CD4-positive, alpha-beta T cell treated with Interleukin-1 beta for 1 hour (primary cell): ENCODE results near the gene SPDYE6.
A peak's percentile ranks its signal among the peaks of the same experiment; 100 is the strongest.
"Not testable (repeated sequence)": the region's sequence is repeated elsewhere in the genome, so short reads cannot be mapped to it uniquely, and the experiment has no call there.

ENCODE experiments used
- DNase-seq, 2 donors: peaks; one replicate each; pipeline ENCODE4 v3.0.0-alpha.2; 2020 to 2022

SPDYE6 gene, protein sequence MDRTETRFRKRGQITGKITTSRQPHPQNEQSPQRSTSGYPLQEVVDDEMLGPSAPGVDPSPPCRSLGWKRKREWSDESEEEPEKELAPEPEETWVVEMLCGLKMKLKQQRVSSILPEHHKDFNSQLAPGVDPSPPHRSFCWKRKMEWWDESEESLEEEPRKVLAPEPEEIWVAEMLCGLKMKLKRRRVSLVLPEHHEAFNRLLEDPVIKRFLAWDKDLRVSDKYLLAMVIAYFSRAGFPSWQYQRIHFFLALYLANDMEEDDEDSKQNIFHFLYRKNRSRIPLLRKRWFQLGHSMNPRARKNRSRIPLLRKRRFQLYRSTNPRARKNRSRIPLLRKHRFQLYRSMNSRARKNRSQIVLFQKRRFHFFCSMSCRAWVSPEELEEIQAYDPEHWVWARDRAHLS

DNA sequence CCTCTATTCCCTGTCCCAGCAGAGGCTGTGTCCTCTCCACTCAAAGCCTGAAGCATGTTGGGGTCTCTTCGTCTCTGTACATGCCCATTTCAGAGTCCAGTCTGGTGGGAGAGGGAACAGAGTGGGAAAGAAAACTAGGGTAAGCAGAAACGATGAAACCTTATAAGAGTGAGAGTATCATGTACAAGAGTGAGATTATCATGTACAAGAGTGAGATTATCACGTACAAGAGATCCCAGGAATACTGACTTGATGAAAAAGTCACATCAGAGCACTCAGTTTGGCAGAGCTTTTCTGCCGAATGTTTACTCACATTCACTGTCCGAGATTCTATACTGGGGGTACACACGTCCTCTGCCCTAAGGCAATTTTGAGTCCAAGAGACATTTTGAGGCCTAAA is at the start of gene SPDYE6:
Gene SPDYE6, minus strand, starts transcription at position 101 of the 400 bp plus-strand sequence. CDS start 421 bp downstream, outside the sequence.
- DNase-seq, result not testable (repeated sequence)

DNA sequence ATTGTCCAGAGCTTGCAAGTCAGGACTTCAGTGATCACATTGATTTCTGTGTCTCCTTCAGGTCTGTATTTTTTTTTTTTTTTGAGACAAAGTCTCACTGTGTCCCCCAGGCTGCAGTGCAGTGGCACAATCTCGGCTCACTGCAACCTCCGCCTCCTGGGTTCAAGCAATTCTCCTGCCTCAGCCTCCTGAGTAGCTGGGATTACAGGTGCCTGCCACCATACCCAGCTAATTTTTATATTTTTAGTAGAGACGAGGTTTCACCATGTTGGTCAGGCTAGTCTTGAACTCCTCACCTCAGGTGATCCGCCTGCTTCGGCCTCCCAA is 48.6 kb upstream of the SPDYE6 start:
- DNase-seq, result not testable (repeated sequence)

DNA sequence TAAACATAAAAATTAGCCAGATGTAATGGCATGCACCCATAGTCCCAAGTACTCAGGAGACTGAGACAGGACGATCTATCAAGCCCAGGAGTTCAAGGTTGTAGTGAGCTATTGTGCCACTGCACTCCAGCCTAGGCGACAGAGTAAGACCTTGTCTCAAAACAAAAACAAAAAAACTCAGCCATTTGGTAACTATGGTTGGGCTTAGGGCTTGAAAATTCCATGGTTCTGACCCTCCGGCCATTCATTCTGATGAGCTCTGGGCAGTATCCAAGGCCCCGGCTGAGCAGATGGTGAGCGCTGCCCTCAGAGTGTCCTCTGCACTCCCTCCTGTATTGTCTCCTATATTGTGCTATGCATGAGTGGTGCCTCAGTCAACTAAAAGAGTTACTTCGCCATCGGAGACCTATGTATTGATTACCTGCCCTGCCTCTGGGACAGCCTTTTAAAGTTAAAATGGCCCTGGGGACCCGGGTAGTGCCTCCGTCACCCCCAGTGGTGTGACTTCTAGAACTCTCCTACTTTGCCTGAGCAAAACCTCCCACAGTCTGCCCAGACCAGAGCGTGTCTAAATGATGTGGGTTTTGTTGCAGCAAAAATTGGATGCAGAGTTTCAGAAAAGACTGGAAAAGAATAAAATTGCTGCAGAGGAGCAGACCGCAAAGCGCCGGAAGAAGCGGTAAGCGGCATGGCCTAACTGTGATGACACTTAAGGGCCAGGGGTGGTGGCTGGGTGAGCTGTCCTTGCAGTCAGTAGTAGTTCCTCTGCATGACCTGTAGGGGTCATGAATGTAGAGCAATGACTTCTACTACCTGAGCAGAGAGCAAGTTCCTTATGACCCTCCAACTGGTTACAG is 48.0 kb upstream of the SPDYE6 start:
- peak; percentile 68 to 76 for DNase-seq

DNA sequence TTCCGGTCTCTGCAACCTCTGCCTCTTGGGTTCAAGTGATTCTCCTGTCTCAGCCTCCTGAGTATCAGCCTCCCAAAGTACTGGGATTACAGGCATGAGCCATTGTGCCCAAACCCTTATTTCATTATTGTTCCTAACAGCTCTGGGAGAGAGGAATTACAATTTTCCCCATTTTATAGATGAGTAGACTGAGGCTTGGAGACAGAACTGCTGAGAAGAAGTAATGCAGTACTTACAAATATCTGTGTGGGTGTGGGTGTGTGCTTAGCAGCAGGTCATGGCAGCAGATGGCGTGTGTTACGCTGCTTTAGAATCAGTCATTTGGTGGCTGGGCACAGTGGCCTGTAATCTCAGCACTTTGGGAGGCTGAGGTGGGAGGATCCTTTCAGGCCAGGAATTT is 47.3 kb upstream of the SPDYE6 start:
- DNase-seq, result no peak

- DNase-seq, result no peak
Measured at GRCh38 chr7:102400360-102400759, 44.1 kb upstream of the SPDYE6 start.

DNA sequence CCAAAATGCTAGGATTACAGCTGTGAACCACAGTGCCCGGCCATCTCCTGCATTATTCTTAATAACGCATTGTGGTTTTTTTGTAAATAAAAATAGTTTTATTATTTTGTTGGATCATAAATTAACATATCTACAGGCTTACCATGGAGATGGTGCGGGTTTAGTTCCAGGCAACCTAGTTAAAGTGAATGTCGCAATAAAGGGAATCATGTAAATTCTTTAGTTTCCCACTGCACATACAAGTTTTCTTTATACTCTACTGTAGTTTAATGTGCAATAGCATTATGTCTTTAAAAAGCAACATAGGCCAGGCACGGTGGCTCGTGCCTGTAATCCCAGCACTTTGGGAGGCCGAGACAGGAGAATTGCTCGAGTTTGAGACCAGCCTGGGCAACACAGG is 42.3 kb upstream of the SPDYE6 start:
- no peak for DNase-seq

GRCh38 chr7:102396710-102397019 is 40.4 kb upstream of the SPDYE6 start:
- no peak for DNase-seq

- DNase-seq, result peak; percentile 91 to 93
Measured at GRCh38 chr7:102395873-102396709, 39.8 kb upstream of the SPDYE6 start, which contains the start of gene PRKRIP1. PRKRIP1 (plus strand) TSS chr7:102396363; CDS start chr7:102396412, 49 bp downstream.

GRCh38 chr7:102395592-102395872 is 39.3 kb upstream of the SPDYE6 start:
- no peak for DNase-seq

GRCh38 chr7:102393467-102393866 is 37.2 kb upstream of the SPDYE6 start:
- DNase-seq, result no peak

DNA sequence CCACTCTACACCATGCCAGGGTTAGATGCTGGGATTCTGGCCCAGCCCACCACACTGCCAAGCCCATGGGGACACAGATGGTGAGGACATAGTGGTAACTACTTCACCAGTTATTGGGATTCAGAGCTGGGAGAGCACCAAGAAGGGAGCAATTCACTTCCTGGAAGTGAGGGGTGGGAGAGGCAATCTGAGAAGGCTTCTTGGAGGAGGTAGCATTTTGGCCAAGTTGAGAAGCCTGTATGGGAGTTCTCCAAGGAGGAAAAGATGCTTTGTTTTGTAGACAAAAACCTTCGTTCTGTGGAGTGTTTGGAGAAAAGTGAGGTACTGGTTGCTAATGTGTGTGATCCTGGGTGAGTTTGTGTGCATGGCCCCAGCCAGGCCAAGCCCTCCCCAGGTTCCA is 36.1 kb upstream of the SPDYE6 start:
- DNase-seq, result no peak

GRCh38 chr7:102390697-102391484 is 34.6 kb upstream of the SPDYE6 start:
- peak; percentile 68 to 71 for DNase-seq

GRCh38 chr7:102389810-102390209 is 33.6 kb upstream of the SPDYE6 start:
- no peak for DNase-seq

DNA sequence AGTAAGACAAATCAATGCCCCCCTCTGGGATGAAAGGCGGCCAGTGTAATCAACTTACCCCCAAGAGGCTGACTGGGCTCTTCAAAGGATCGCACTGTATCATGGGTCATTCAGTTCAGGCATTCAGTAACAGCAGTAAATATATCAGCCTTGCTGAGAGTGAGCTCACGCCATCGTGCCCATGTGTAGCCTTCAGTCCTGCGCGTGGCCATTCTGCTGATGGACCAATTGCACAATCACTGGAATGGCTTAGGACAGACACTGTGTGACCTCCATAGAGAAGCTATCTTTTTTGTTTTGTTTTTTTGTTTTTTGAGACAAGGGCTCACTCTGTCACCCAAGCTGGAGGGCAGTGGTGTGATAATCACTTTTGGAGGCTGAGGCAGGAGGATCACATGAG is 30.8 kb upstream of the SPDYE6 start:
- DNase-seq, result no peak

- not testable (repeated sequence) for DNase-seq
Measured at GRCh38 chr7:102381696-102382425, 25.6 kb upstream of the SPDYE6 start.

DNA sequence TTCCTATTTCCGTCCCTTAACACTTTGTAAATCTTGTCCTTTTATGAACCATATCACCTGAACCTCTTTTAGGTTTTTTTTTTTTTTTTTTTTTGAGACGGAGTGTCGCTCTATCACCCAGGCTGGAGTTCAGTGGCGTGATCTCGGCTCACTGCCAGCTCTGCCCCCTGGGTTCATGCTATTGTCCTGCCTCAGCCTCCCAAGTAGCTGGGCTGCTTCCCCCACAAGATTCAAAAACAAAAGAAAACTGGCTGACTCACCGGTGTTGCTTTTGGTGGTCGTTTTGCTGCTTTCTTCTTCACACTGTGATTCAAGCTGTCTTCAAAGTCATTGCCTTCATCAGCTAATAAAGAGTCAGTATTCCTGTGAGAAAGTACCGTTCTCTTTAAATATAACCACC is 24.6 kb upstream of the SPDYE6 start:
- not testable (repeated sequence) for DNase-seq

GRCh38 chr7:102376964-102377466 is 20.8 kb upstream of the SPDYE6 start:
- DNase-seq, result no peak

GRCh38 chr7:102372796-102373195 is 16.6 kb upstream of the SPDYE6 start:
- not testable (repeated sequence) for DNase-seq

- not testable (repeated sequence) for DNase-seq
Measured at GRCh38 chr7:102370038-102370437, 13.8 kb upstream of the SPDYE6 start.

- DNase-seq, result not testable (repeated sequence)
Measured at GRCh38 chr7:102365390-102365789, 9.1 kb upstream of the SPDYE6 start.

- not testable (repeated sequence) for DNase-seq
Measured at GRCh38 chr7:102364394-102364886, 8.2 kb upstream of the SPDYE6 start.
